Stimulated activated naive CD8-positive, alpha-beta T cell treated with anti-CD3 and anti-CD28 coated beads, Interleukin-15, Interleukin-2, amounts not matched to agents 100 ng/mL and 50 ng/mL, for 24 hours (primary cell): ENCODE data around the gene ANOS1.

ENCODE experiments used
- H3K27ac Mint-ChIP-seq: one replicate; pipeline ENCODE4 v1.8.0; 2021; ENCODE audit warnings: mild to moderate bottlenecking, mixed read lengths
- H3K27me3 Mint-ChIP-seq: one replicate; pipeline ENCODE4 v1.8.0; 2021; ENCODE audit warnings: mixed read lengths
- H3K36me3 Mint-ChIP-seq: one replicate; pipeline ENCODE4 v1.8.0; 2021; ENCODE audit warnings: low read depth, mixed read lengths
- H3K4me1 Mint-ChIP-seq: one replicate; pipeline ENCODE4 v1.8.0; 2021; ENCODE audit warnings: low read depth, mixed read lengths
- H3K4me3 Mint-ChIP-seq: one replicate; pipeline ENCODE4 v1.8.0; 2021; ENCODE audit warnings: mild to moderate bottlenecking, mixed read lengths
- H3K9me3 Mint-ChIP-seq: one replicate; pipeline ENCODE4 v1.8.0; 2021; ENCODE audit warnings: mixed read lengths

ANOS1 gene

GRCh38 chrX:8484360-8484949, 247.5 kb downstream of the ANOS1 start:
- Mint-ChIP-seq H3K4me1 (no peaks in the 10 kb centered on the region), H3K27ac (no peak overlapping the region), H3K27me3 (no peaks in the 10 kb centered on the region)

More at GRCh38 chrX:8484360-8484949, 247.5 kb downstream of the ANOS1 start:
- Mint-ChIP-seq H3K36me3 (no peaks in the 10 kb centered on the region), H3K9me3 (no peaks in the 10 kb centered on the region), H3K4me3 (no peak overlapping the region)
